Trophoblast cell (in vitro differentiated cells and primary cell): ENCODE data around the gene PITPNM3.

ENCODE experiments used
- DNase-seq, 2 donors: peaks; one replicate each; pipeline ENCODE4 v3.0.0-alpha.2; 2016
- H2AFZ ChIP-seq: 2 replicates; pipeline ENCODE4 v1.6.1; 2013; ENCODE audit warnings: low read length, moderate library complexity, mild to moderate bottlenecking; ENCODE audit not compliant: insufficient read depth, poor library complexity
- H2AK5ac ChIP-seq: 2 replicates; pipeline ENCODE4 v1.6.1; 2013; ENCODE audit warnings: mild to moderate bottlenecking, low read length
- H2BK120ac ChIP-seq: 2 replicates; pipeline ENCODE4 v1.6.1; 2013; ENCODE audit warnings: low read length, mild to moderate bottlenecking, moderate library complexity; ENCODE audit not compliant: insufficient read depth, poor library complexity
- H2BK12ac ChIP-seq: 2 replicates; pipeline ENCODE4 v1.6.1; 2013; ENCODE audit warnings: mild to moderate bottlenecking, low read length, moderate library complexity
- H2BK5ac ChIP-seq: 2 replicates; pipeline ENCODE4 v1.6.1; 2013; ENCODE audit warnings: low read length, low read depth, moderate library complexity, mild to moderate bottlenecking; ENCODE audit not compliant: poor library complexity
- H3K14ac ChIP-seq: 2 replicates; pipeline ENCODE4 v1.6.1; 2013; ENCODE audit warnings: mild to moderate bottlenecking, low read length
- H3K18ac ChIP-seq: 2 replicates; pipeline ENCODE4 v1.6.1; 2013; ENCODE audit warnings: mild to moderate bottlenecking, low read length
- H3K23ac ChIP-seq: 2 replicates; pipeline ENCODE4 v1.6.1; 2013; ENCODE audit warnings: low read length
- H3K27ac ChIP-seq: 2 replicates; pipeline ENCODE4 v1.5.1; 2013; ENCODE audit warnings: low read depth, mild to moderate bottlenecking, inconsistent platforms, low read length, moderate library complexity
- H3K27me3 ChIP-seq: 2 replicates; pipeline ENCODE4 v1.6.1; 2013; ENCODE audit warnings: inconsistent platforms, mild to moderate bottlenecking, low read length, moderate library complexity; ENCODE audit not compliant: insufficient read depth
- H3K36me3 ChIP-seq, 2 experiments: 1 replicate in 1 of 2; 2 replicates in 1 of 2; pipeline ENCODE4 v1.6.1; 2013; ENCODE audit warnings: low read length in 2 of 2, mild to moderate bottlenecking in 2 of 2, moderate library complexity in 1 of 2; ENCODE audit not compliant: insufficient read depth in 2 of 2, control insufficient read depth in 1 of 2
- H3K4ac ChIP-seq: 2 replicates; pipeline ENCODE4 v1.6.1; 2013; ENCODE audit warnings: low read depth, mild to moderate bottlenecking, low read length, moderate library complexity
- H3K4me1 ChIP-seq, 2 experiments: 1 replicate in 1 of 2; 2 replicates in 1 of 2; pipeline ENCODE4 v1.6.1; 2013; ENCODE audit warnings: low read length in 2 of 2, mild to moderate bottlenecking in 2 of 2, moderate library complexity in 1 of 2; ENCODE audit not compliant: insufficient read depth in 2 of 2, control insufficient read depth in 1 of 2
- H3K4me2 ChIP-seq: 2 replicates; pipeline ENCODE4 v1.6.1; 2013; ENCODE audit warnings: inconsistent platforms, mild to moderate bottlenecking, low read length, moderate library complexity
- H3K4me3 ChIP-seq: 2 replicates; pipeline ENCODE4 v1.5.1; 2013; ENCODE audit warnings: mild to moderate bottlenecking, low read depth, low read length, inconsistent platforms
- H3K79me1 ChIP-seq: one replicate; pipeline ENCODE4 v1.6.1; 2013; ENCODE audit warnings: low read length
- H3K79me2 ChIP-seq: 2 replicates; pipeline ENCODE4 v1.6.1; 2013; ENCODE audit warnings: low read length, mild to moderate bottlenecking; ENCODE audit not compliant: control insufficient read depth, insufficient read depth, poor library complexity
- H3K9ac ChIP-seq: 2 replicates; pipeline ENCODE4 v1.6.1; 2013; ENCODE audit warnings: mild to moderate bottlenecking, low read length
- H3K9me3 ChIP-seq: 2 replicates; pipeline ENCODE4 v1.6.1; 2013; ENCODE audit warnings: low read depth, mild to moderate bottlenecking, control low read depth, inconsistent platforms, low read length; ENCODE audit not compliant: insufficient read depth
- H4K12ac ChIP-seq: 2 replicates; pipeline ENCODE4 v1.6.1; 2013; ENCODE audit warnings: low read depth, mild to moderate bottlenecking, low read length, moderate library complexity
- H4K8ac ChIP-seq: 2 replicates; pipeline ENCODE4 v1.6.1; 2013; ENCODE audit warnings: low read depth, mild to moderate bottlenecking, low read length, moderate library complexity
- H4K91ac ChIP-seq: one replicate; pipeline ENCODE4 v1.6.1; 2013; ENCODE audit warnings: low read depth, mild to moderate bottlenecking, low read length, moderate library complexity
- WGBS: extraction: QIAGEN DNeasy Blood & Tissue Kit; methylation state at CpG from one replicate; pipeline ENCODE4 v1.1.7; 2013; ENCODE audit warnings: missing lambda C conversion rate; ENCODE audit not compliant: insufficient read length, insufficient coverage; ENCODE audit errors: extremely low coverage; 5-methylcytosine and 5-hydroxymethylcytosine counted together

Gene PITPNM3

GRCh38 chr17:6477831-6478383 lies 78.4 kb downstream of the PITPNM3 start:
- Histone ChIP-seq H4K91ac (no peak overlapping the region), H3K27me3 (no peaks in the 10 kb centered on the region), H2AFZ (no peak overlapping the region), H3K79me1 (no peaks in the 10 kb centered on the region), H2AK5ac (no peak overlapping the region), H3K36me3 (no peaks in the 10 kb centered on the region), H3K4ac (no peak overlapping the region), H3K4me1 (peaks cover 9 to 18% of the 10 kb centered on the region in 2 experiments), H3K79me2 (no peaks in the 10 kb centered on the region), H3K9ac (no peak overlapping the region), H2BK12ac (no peak overlapping the region), H2BK120ac (no peak overlapping the region), H4K8ac (no peak overlapping the region), H3K18ac (no peak overlapping the region), H4K12ac (no peak overlapping the region), H3K27ac (no peak overlapping the region), H3K4me3 (no peak overlapping the region), H2BK5ac (no peak overlapping the region), H3K23ac (no peak overlapping the region), H3K9me3 (no peaks in the 10 kb centered on the region), H3K4me2 (no peak overlapping the region), H3K14ac (no peak overlapping the region)
- no peak for DNase-seq
- WGBS: no CpG with 5 or more reads among the region's 14 CpGs

- H3K9me3 ChIP-seq: no peaks in the 10 kb centered on the region
- H3K79me2 ChIP-seq: no peaks in the 10 kb centered on the region
- WGBS: no CpG with 5 or more reads among the region's 10 CpGs
- no peak overlapping the region for H3K27ac ChIP-seq
- H2BK5ac ChIP-seq: no peak overlapping the region
- H3K4me2 ChIP-seq: no peak overlapping the region
- DNase-seq: no peak
- no peak overlapping the region for H3K23ac ChIP-seq
- H4K12ac ChIP-seq: no peak overlapping the region
- H3K9ac ChIP-seq: no peak overlapping the region
- no peaks in the 10 kb centered on the region for H3K27me3 ChIP-seq
- no peak overlapping the region for H3K4ac ChIP-seq
- no peaks in the 10 kb centered on the region for H3K79me1 ChIP-seq
- no peak overlapping the region for H2BK12ac ChIP-seq
- no peak overlapping the region for H3K4me3 ChIP-seq
- no peak overlapping the region for H3K18ac ChIP-seq
- H2AFZ ChIP-seq: no peak overlapping the region
- no peak overlapping the region for H2AK5ac ChIP-seq
- peaks cover 5 to 12% of the 10 kb centered on the region in 2 experiments for H3K4me1 ChIP-seq
- no peak overlapping the region for H3K14ac ChIP-seq
- no peaks in the 10 kb centered on the region for H3K36me3 ChIP-seq
- H4K8ac ChIP-seq: no peak overlapping the region
- no peak overlapping the region for H2BK120ac ChIP-seq
- no peak overlapping the region for H4K91ac ChIP-seq
Observed at GRCh38 chr17:6476810-6477179, 79.6 kb downstream of the PITPNM3 start.

- Histone ChIP-seq H3K4me1 (peaks cover 3 to 12% of the 10 kb centered on the region in 2 experiments), H3K9me3 (no peaks in the 10 kb centered on the region), H3K4ac (no peak overlapping the region), H3K27me3 (no peaks in the 10 kb centered on the region), H2BK12ac (no peak overlapping the region), H3K79me2 (no peaks in the 10 kb centered on the region), H3K4me2 (no peak overlapping the region), H4K91ac (no peak overlapping the region), H3K14ac (no peak overlapping the region), H3K23ac (no peak overlapping the region), H3K27ac (no peak overlapping the region), H3K4me3 (no peak overlapping the region), H2BK5ac (no peak overlapping the region), H2BK120ac (no peak overlapping the region), H3K9ac (no peak overlapping the region), H3K79me1 (no peaks in the 10 kb centered on the region), H4K8ac (no peak overlapping the region), H3K18ac (no peak overlapping the region), H2AK5ac (no peak overlapping the region), H2AFZ (no peak overlapping the region), H3K36me3 (no peaks in the 10 kb centered on the region), H4K12ac (no peak overlapping the region)
- DNase-seq: peak; percentile 40 to 76
- WGBS: no CpG with 5 or more reads among the region's 8 CpGs
Observed at GRCh38 chr17:6476076-6476809, 80.1 kb downstream of the PITPNM3 start.

- H3K4ac ChIP-seq: no peak overlapping the region
- H2BK120ac ChIP-seq: no peak overlapping the region
- no peak overlapping the region for H3K23ac ChIP-seq
- no peak overlapping the region for H4K12ac ChIP-seq
- peaks cover 2 to 8% of the 10 kb centered on the region in 2 experiments for H3K4me1 ChIP-seq
- no peak for DNase-seq
- no peak overlapping the region for H2AK5ac ChIP-seq
- H3K27me3 ChIP-seq: no peaks in the 10 kb centered on the region
- H2AFZ ChIP-seq: no peak overlapping the region
- no peaks in the 10 kb centered on the region for H3K79me1 ChIP-seq
- H2BK5ac ChIP-seq: no peak overlapping the region
- no peak overlapping the region for H3K4me3 ChIP-seq
- no CpG with 5 or more reads among the region's 4 CpGs for WGBS
- no peak overlapping the region for H3K4me2 ChIP-seq
- H3K9me3 ChIP-seq: no peaks in the 10 kb centered on the region
- no peak overlapping the region for H4K91ac ChIP-seq
- no peaks in the 10 kb centered on the region for H3K79me2 ChIP-seq
- no peak overlapping the region for H3K9ac ChIP-seq
- H2BK12ac ChIP-seq: no peak overlapping the region
- no peak overlapping the region for H3K18ac ChIP-seq
- H3K14ac ChIP-seq: no peak overlapping the region
- H3K36me3 ChIP-seq: no peaks in the 10 kb centered on the region
- no peak overlapping the region for H4K8ac ChIP-seq
- no peak overlapping the region for H3K27ac ChIP-seq
Observed at GRCh38 chr17:6475411-6475810, 80.9 kb downstream of the PITPNM3 start.
